ENCODE data around the gene ZNF544.
"Not testable (repeated sequence)": the region's sequence is repeated elsewhere in the genome, so short reads cannot be mapped to it uniquely, and the experiment has no call there.

The ZNF544 gene

DNA sequence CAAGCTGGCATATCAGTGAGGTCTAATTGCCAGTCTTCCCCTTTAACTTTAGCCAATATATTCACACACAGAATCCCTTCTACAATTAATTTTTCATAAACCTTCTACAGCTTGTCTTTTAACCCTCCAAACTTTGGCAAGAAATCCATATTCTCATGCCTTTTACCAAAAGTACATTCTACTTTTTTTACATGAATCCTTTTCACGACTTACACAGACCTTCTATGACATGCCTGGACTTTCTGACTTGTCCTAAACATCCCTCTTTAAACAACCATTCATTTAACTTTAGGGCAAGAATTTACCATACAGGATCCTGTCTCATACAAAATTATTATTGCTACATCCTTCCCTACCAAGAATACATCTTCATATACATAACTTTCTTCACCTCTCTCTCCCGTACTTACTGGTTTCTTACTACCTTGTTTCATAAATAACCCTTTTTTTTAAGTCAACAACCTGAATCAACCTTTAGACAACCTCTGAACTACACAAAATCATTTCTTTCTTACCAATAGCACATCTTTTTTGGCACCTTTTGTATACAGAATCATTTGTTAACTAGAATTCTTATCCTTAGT, 23.5 kb downstream of the ZNF544 start:
- TF ChIP-seq, protein P1, sequence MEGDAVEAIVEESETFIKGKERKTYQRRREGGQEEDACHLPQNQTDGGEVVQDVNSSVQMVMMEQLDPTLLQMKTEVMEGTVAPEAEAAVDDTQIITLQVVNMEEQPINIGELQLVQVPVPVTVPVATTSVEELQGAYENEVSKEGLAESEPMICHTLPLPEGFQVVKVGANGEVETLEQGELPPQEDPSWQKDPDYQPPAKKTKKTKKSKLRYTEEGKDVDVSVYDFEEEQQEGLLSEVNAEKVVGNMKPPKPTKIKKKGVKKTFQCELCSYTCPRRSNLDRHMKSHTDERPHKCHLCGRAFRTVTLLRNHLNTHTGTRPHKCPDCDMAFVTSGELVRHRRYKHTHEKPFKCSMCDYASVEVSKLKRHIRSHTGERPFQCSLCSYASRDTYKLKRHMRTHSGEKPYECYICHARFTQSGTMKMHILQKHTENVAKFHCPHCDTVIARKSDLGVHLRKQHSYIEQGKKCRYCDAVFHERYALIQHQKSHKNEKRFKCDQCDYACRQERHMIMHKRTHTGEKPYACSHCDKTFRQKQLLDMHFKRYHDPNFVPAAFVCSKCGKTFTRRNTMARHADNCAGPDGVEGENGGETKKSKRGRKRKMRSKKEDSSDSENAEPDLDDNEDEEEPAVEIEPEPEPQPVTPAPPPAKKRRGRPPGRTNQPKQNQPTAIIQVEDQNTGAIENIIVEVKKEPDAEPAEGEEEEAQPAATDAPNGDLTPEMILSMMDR (conservative IDR thresholded peaks at IDR 0.05; ENCODE audit: low read depth, low read length) = no peak
- no peak for DNase-seq (ENCODE audit: low read depth)
- no peak overlapping the region for H3K4me3 ChIP-seq (ENCODE audit: low read length)

DNA sequence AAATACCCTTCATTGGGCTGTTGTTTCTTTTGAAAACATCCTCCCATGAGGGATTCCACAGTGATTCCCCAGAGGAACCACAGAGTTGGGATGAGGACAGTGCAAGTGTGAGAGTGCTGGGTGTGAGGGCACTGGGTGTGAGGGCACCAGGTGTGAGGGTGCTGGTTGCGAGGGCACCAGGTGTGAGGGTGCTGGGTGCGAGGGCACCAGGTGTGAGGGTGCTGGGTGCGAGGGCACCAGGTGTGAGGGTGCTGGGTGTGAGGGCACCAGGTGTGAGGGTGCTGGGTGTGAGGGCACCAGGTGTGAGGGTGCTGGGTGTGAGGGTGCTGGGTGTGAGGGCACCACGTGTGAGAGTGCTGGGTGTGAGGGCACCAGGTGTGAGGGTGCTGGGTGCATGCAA, 29.5 kb downstream of the ZNF544 start:
- not testable (repeated sequence) for H3K4me3 ChIP-seq (ENCODE audit: low read length); DNase-seq (ENCODE audit: low read depth)

DNA sequence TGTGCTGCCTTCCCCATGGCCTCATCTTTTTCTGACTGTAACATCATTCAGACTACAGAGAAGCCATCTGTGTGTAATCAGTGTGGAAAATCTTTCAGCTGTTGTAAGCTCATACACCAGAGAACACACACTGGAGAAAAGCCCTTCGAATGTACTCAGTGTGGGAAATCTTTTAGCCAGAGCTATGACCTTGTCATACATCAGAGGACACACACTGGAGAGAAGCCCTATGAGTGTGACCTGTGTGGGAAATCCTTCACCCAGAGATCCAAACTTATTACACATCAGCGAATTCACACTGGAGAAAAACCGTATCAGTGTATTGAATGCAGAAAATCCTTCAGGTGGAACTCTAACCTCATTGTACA, 32.9 kb downstream of the ZNF544 start:
- TF ChIP-seq, protein P1 (conservative IDR thresholded peaks at IDR 0.05; ENCODE audit: low read depth, low read length) = no peak
- H3K4me3 ChIP-seq (ENCODE audit: low read length) = no peak overlapping the region
- DNase-seq (ENCODE audit: low read depth) = no peak

DNA sequence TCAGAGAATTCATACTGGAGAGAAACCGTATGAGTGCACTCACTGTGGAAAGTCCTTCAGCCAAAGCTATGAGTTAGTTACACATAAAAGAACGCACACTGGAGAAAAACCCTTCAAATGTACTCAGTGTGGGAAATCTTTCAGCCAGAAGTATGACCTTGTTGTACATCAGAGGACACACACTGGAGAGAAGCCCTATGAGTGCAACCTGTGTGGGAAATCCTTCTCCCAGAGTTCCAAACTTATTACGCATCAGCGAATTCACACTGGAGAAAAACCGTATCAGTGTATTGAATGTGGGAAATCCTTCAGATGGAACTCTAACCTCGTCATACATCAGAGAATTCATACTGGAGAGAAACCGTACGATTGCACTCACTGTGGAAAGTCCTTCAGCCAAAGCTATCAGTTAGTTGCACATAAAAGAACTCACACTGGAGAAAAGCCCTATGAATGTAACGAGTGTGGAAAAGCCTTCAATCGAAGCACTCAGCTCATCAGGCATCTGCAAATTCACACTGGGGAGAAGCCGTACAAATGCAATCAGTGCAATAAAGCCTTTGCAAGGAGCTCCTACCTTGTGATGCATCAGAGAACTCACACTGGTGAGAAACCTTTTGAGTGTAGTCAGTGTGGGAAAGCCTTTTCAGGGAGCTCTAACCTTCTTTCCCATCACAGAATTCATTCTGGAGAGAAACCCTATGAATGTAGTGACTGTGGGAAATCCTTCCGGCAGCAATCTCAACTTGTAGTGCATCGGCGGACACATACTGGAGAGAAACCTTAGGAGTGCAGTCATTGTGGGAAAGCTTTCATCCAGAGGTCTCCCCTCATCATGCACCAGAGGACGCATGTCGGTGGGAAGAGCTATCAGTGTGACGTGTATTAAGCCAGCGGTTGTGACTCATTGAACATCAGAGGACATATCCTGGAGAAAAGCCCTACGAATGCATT, 33.5 kb downstream of the ZNF544 start:
- DNase-seq (ENCODE audit: low read depth) = no peak
- H3K4me3 ChIP-seq (ENCODE audit: low read length) = no peak overlapping the region

DNA sequence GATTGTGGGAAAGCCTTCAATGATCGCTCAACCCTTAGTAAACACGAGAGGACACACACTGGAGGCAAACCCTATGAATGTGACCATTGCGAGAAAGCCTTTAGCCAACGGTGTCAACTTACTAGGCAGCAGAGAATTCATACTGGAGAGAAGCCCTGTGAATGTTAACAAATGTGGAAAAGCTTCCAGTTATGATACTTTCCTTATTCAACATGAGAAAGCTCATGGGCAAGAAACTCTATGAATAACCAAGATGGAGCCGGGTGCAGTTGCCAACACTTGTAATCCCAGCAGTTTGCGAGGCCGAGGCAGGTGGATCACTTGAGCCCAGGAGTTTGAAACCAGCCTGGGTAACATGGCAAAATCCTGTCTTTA, 34.2 kb downstream of the ZNF544 start:
- DNase-seq (ENCODE audit: low read depth) = no peak
- TF ChIP-seq, protein P1 (conservative IDR thresholded peaks at IDR 0.05; ENCODE audit: low read depth, low read length) = no peak
- H3K4me3 ChIP-seq (ENCODE audit: low read length) = no peak overlapping the region

More for the DNA sequence above, 33.5 kb downstream of the ZNF544 start:
- TF ChIP-seq, protein P1 (conservative IDR thresholded peaks at IDR 0.05; ENCODE audit: low read depth, low read length) = no peak

DNA sequence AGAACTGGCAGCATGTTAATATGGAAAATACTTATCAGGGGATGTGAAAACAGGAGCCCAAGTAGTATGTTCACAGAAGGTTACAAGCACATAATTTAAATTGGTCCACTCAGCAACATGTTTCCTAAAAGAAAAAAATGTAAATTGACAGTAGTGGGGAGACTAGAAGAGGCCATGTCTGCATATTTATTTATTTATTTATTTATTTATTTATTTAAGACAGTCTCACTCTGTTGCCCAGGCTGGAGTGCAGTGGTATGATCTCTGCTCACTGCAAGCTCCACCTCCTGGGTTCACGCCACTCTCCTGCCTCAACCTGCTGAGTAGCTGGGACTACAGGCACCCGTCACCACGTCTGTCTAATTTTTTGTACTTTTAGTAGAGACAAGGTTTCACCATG, 36.4 kb downstream of the ZNF544 start:
- DNase-seq (ENCODE audit: low read depth) = no peak
- TF ChIP-seq, protein P1 (conservative IDR thresholded peaks at IDR 0.05; ENCODE audit: low read depth, low read length) = no peak
- no peak overlapping the region for H3K4me3 ChIP-seq (ENCODE audit: low read length)

DNA sequence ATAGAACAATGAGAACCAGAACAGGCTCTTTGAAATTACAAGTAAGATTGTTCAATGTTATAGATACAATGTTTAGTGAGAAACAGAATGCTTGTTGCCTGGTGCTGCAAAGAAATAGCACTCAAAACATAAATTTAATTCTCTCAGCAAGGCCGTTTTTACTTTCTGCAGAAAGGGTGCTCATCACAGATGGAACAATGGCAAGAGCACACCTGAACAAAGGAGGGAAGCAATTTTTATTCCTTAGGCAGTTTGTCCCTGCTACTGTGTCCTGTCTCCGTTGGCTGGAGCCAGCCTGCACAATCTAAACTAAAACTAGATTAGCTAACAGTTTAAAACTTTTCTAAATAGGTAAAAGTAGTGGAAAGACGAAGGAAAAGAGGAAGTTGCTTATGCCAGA, 39.6 kb downstream of the ZNF544 start:
- DNase-seq (ENCODE audit: low read depth) = no peak
- no peak overlapping the region for H3K4me3 ChIP-seq (ENCODE audit: low read length)
- TF ChIP-seq, protein P1 (conservative IDR thresholded peaks at IDR 0.05; ENCODE audit: low read depth, low read length) = no peak

Measured in retinal pigment epithelial cell (primary cell).